ENCODE data around the gene BORCS8.

- TF ChIP-seq CTCF (IDR thresholded peaks at IDR 0.05) (no peak), POLR2A (IDR thresholded peaks at IDR 0.05) (no peak)
Measured at GRCh38 chr19:19236173-19236572, 44.2 kb upstream of the BORCS8 start.

Data from Peyer's patch (tissue), 4 donors.